SK-N-SH treated with all-trans-retinoic acid at 6 μM for 48 hours (cell line): ENCODE measurements around the gene OIT3.

Source experiments
- ARNTL ChIP-seq: fragments of 450-650 bp; formaldehyde crosslinking; IDR thresholded peaks from 2 replicates; pipeline ENCODE4 v1.5.0; 2020; ENCODE audit warnings: low read depth, mild to moderate bottlenecking, moderate library complexity, borderline replicate concordance
- ESRRG ChIP-seq: fragments of 250-450 bp; sonication (Bioruptor Pico); IDR thresholded peaks from 2 replicates; pipeline ENCODE4 v1.6.1; 2021; ENCODE audit warnings: mild to moderate bottlenecking
- PATZ1 ChIP-seq: fragments of 250-450 bp; sonication (Bioruptor Pico); IDR thresholded peaks from 2 replicates; pipeline ENCODE4 v1.8.0; 2020; ENCODE audit warnings: mild to moderate bottlenecking, moderate library complexity, borderline replicate concordance
- POU6F1 ChIP-seq: fragments of 250-450 bp; sonication (Bioruptor Pico); IDR thresholded peaks from 2 replicates; pipeline ENCODE4 v1.8.0; 2021; ENCODE audit warnings: low read depth, mild to moderate bottlenecking, moderate library complexity, borderline replicate concordance
- TOX ChIP-seq: fragments of 250-450 bp; sonication (Bioruptor Pico); IDR thresholded peaks from 2 replicates; pipeline ENCODE4 v1.8.0; 2021; ENCODE audit warnings: mild to moderate bottlenecking, moderate library complexity, borderline replicate concordance
- ZNF565 ChIP-seq: fragments of 450-650 bp; formaldehyde crosslinking; conservative IDR thresholded peaks from 2 replicates; pipeline ENCODE4 v1.5.0; 2020; ENCODE audit warnings: low read depth, mild to moderate bottlenecking, moderate library complexity
- TF ChIP-seq, protein P1 (sequence below): fragments of 250-450 bp; sonication (Bioruptor Pico); IDR thresholded peaks from 2 replicates; pipeline ENCODE4 v1.5.0; 2020; ENCODE audit warnings: mild to moderate bottlenecking, moderate library complexity

GRCh38 chr10:72889391-72889831, 4.1 kb upstream of the OIT3 start:
- TF ChIP-seq PATZ1 (CRISPR knock-in tag) = no peak
- TF ChIP-seq, protein P1, sequence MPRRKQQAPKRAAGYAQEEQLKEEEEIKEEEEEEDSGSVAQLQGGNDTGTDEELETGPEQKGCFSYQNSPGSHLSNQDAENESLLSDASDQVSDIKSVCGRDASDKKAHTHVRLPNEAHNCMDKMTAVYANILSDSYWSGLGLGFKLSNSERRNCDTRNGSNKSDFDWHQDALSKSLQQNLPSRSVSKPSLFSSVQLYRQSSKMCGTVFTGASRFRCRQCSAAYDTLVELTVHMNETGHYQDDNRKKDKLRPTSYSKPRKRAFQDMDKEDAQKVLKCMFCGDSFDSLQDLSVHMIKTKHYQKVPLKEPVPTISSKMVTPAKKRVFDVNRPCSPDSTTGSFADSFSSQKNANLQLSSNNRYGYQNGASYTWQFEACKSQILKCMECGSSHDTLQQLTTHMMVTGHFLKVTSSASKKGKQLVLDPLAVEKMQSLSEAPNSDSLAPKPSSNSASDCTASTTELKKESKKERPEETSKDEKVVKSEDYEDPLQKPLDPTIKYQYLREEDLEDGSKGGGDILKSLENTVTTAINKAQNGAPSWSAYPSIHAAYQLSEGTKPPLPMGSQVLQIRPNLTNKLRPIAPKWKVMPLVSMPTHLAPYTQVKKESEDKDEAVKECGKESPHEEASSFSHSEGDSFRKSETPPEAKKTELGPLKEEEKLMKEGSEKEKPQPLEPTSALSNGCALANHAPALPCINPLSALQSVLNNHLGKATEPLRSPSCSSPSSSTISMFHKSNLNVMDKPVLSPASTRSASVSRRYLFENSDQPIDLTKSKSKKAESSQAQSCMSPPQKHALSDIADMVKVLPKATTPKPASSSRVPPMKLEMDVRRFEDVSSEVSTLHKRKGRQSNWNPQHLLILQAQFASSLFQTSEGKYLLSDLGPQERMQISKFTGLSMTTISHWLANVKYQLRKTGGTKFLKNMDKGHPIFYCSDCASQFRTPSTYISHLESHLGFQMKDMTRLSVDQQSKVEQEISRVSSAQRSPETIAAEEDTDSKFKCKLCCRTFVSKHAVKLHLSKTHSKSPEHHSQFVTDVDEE = no peak
- no peak for TF ChIP-seq ZNF565 (CRISPR knock-in tag)
- TF ChIP-seq ARNTL = no peak
- no peak for TF ChIP-seq TOX
- no peak for TF ChIP-seq POU6F1 (CRISPR knock-in tag)
- no peak for TF ChIP-seq ESRRG (CRISPR knock-in tag)
